ENCODE measurements around the gene AGXT.

The AGXT gene

DNA sequence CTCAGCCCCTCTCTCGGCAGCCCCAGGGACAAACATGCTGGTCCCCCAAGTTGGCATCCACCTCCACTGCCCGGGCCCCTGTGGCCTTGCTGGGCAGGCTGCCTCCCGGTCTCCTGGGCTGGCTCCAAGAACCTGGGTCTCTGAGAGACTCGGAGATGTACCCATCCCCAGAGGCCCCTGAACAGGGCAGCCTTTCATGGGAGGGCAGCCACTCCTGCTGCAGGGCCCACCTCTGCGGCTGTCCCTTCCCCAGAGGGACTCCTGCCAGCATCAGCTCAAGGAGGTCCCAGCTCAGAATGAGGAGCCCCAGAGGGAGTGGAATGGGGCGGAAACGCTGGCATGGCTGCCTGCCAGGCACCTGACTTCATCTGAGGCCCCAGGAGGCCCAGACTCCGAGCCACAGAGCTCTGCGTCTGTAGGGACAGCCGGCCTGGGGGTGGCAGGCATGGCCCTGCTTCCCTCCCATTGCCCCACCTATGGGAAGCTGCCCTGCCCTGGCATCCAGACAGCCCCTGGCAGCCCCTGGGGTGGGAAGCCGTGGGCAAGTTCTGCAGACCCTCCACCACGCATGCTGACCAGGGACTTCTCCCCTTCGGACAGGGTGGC is 36.7 kb downstream of the AGXT start:
- no peak overlapping the region for H3K4me2 ChIP-seq (ENCODE audit: low read length)
- H3F3A ChIP-seq (ENCODE audit: insufficient read depth, low read length) = no peaks in the 10 kb centered on the region
- no peaks in the 10 kb centered on the region for H4K20me1 ChIP-seq (ENCODE audit: insufficient read depth, low read length)
- no peak overlapping the region for H3K27ac ChIP-seq (ENCODE audit: low read depth, low read length, poor library complexity, severe bottlenecking)
- no peak for TF ChIP-seq EZH2 (IDR thresholded peaks at IDR 0.05; ENCODE audit: borderline replicate concordance, low read length)
- TF ChIP-seq, protein P1, sequence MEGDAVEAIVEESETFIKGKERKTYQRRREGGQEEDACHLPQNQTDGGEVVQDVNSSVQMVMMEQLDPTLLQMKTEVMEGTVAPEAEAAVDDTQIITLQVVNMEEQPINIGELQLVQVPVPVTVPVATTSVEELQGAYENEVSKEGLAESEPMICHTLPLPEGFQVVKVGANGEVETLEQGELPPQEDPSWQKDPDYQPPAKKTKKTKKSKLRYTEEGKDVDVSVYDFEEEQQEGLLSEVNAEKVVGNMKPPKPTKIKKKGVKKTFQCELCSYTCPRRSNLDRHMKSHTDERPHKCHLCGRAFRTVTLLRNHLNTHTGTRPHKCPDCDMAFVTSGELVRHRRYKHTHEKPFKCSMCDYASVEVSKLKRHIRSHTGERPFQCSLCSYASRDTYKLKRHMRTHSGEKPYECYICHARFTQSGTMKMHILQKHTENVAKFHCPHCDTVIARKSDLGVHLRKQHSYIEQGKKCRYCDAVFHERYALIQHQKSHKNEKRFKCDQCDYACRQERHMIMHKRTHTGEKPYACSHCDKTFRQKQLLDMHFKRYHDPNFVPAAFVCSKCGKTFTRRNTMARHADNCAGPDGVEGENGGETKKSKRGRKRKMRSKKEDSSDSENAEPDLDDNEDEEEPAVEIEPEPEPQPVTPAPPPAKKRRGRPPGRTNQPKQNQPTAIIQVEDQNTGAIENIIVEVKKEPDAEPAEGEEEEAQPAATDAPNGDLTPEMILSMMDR (IDR thresholded peaks at IDR 0.05; ENCODE audit: low read length) = no peak
- no peak overlapping the region for H2AFZ ChIP-seq (ENCODE audit: low read length)
- no peaks in the 10 kb centered on the region for H3K36me3 ChIP-seq (ENCODE audit: insufficient read depth, low read length)
- H3K9ac ChIP-seq (ENCODE audit: low read length) = no peak overlapping the region
- H3K9me3 ChIP-seq (ENCODE audit: low read length) = no peaks in the 10 kb centered on the region
- H3K27me3 ChIP-seq (ENCODE audit: insufficient read depth, low read length) = 0 out of 2 replicates have a peak, but pooled peaks cover 5% of the 10 kb centered on the region
- no peaks in the 10 kb centered on the region for H3K79me2 ChIP-seq (ENCODE audit: insufficient read depth, low read length)
- no peaks in the 10 kb centered on the region for H3K4me1 ChIP-seq (ENCODE audit: insufficient read depth, low read length, severe bottlenecking)
- H3K4me3 ChIP-seq (ENCODE audit: low read depth, low read length, poor library complexity, severe bottlenecking) = no peak overlapping the region
- H3K9me2 ChIP-seq (ENCODE audit: low read depth, low read length) = no peaks in the 10 kb centered on the region

DNA sequence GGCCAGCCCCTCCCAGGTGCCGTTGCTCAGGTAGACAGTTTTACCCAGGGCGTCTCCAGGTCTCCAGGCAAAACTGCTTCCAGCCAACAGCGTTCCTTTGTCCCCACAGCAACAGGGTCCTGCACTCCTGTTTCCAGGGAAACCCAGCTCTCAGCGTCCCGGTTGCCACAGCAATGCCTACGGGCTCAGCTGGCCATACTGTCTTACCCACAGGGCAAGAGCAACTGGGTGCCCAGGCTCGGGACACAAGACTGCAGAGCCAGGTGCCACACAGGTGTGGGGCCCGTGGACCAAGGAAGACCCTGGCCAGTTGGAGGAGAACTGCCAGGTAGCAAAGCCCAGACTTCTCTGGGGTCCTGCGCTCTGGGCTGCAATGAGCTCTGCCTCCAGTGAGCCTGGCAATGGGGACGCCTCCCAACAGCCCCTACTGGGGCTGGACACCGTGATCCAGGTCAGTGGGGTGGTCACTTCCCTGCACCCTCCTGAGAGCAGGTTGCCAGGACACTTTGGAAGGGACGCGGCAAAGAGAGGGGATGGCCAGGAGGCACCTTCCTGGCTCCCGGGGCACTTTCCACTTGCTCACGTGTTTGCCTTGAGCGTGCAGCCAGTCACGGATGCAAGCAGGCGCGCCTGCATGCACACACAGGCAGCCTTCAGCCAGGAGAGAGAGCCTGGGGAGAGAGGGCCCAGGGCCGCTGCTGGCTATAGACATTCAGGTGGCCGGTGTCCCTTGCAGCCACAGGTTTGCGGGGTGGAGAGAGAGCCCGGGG is 37.7 kb downstream of the AGXT start, which contains the start of gene CROCC2:
CROCC2 (plus strand) TSS at position 196 of the 770 bp plus-strand sequence; CDS start at position 374, 178 bp downstream.
- TF ChIP-seq, protein P1 (IDR thresholded peaks at IDR 0.05; ENCODE audit: low read length) = no peak
- TF ChIP-seq EZH2 (IDR thresholded peaks at IDR 0.05; ENCODE audit: borderline replicate concordance, low read length) = no peak
- Histone ChIP-seq H3K27ac (ENCODE audit: low read depth, low read length, poor library complexity, severe bottlenecking) (no peak within 1 kb of the TSS), H2AFZ (ENCODE audit: low read length) (no peak within 1 kb of the TSS), H3K4me2 (ENCODE audit: low read length) (no peak within 1 kb of the TSS), H3K9me2 (ENCODE audit: low read depth, low read length) (no peaks in the 10 kb centered on the region), H3K36me3 (ENCODE audit: insufficient read depth, low read length) (no peaks in the 10 kb centered on the region), H3F3A (ENCODE audit: insufficient read depth, low read length) (no peaks in the 10 kb centered on the region), H4K20me1 (ENCODE audit: insufficient read depth, low read length) (no peaks in the 10 kb centered on the region), H3K4me1 (ENCODE audit: insufficient read depth, low read length, severe bottlenecking) (no peaks in the 10 kb centered on the region), H3K79me2 (ENCODE audit: insufficient read depth, low read length) (no peaks in the 10 kb centered on the region), H3K27me3 (ENCODE audit: insufficient read depth, low read length) (0 out of 2 replicates have a peak, but pooled peaks cover 5% of the 10 kb centered on the region), H3K9ac (ENCODE audit: low read length) (no peak within 1 kb of the TSS), H3K4me3 (ENCODE audit: low read depth, low read length, poor library complexity, severe bottlenecking) (no peak within 1 kb of the TSS), H3K9me3 (ENCODE audit: low read length) (no peaks in the 10 kb centered on the region)

DNA sequence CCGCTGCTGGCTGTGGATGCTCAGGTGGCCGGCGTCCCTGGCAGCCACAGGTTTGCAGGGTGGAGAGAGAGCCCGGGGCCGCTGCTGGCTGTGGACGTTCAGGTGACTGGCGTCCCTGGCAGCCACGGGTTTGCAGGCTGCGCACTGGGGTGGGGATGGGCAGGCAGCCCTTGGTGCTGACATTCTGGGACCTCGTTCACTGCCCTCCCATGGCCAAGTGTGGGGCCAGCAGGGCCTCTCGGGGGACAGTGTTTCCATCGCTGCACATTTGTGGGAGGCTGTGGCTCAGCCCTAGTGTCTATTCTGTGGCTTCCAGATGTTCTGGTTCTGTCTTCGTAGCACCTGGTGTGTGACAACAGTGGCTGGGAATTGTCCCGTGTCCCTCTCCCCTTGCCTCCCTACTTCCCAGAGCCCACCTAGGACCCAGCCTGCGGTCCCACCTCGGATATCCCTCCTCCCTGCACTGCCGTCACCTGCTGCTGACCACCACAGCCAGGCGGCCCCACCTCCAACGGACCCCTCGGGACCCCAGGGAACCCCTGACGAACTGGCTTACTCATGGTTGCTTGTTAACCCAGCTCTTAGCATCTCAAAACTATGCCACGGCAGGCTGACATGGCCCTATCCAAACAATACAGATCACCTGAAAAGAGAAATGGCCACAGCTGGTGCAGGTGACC is 38.4 kb downstream of the AGXT start:
- H2AFZ ChIP-seq (ENCODE audit: low read length) = no peak overlapping the region
- no peaks in the 10 kb centered on the region for H3K36me3 ChIP-seq (ENCODE audit: insufficient read depth, low read length)
- no peaks in the 10 kb centered on the region for H3K9me2 ChIP-seq (ENCODE audit: low read depth, low read length)
- H3K79me2 ChIP-seq (ENCODE audit: insufficient read depth, low read length) = no peaks in the 10 kb centered on the region
- H3F3A ChIP-seq (ENCODE audit: insufficient read depth, low read length) = no peaks in the 10 kb centered on the region
- no peak overlapping the region for H3K4me2 ChIP-seq (ENCODE audit: low read length)
- H3K4me1 ChIP-seq (ENCODE audit: insufficient read depth, low read length, severe bottlenecking) = no peaks in the 10 kb centered on the region
- no peak overlapping the region for H3K9ac ChIP-seq (ENCODE audit: low read length)
- no peak overlapping the region for H3K27ac ChIP-seq (ENCODE audit: low read depth, low read length, poor library complexity, severe bottlenecking)
- no peak overlapping the region for H3K4me3 ChIP-seq (ENCODE audit: low read depth, low read length, poor library complexity, severe bottlenecking)
- 0 out of 2 replicates have a peak, but pooled peaks cover under 1% of the 10 kb centered on the region for H3K27me3 ChIP-seq (ENCODE audit: insufficient read depth, low read length)
- H4K20me1 ChIP-seq (ENCODE audit: insufficient read depth, low read length) = no peaks in the 10 kb centered on the region
- H3K9me3 ChIP-seq (ENCODE audit: low read length) = no peaks in the 10 kb centered on the region
- no peak for TF ChIP-seq EZH2 (IDR thresholded peaks at IDR 0.05; ENCODE audit: borderline replicate concordance, low read length)

Data from OCI-LY1 (cell line).